GM10266 (cell line): ENCODE data around the gene MACROD2.

Source experiments
- DNase-seq: peaks from one replicate; pipeline ENCODE4 v3.0.0; 2012; ENCODE audit errors: extremely low spot score
- TF ChIP-seq, protein P1 (sequence below): IDR thresholded peaks from 2 replicates; pipeline ENCODE4 v1.5.1; 2012; ENCODE audit warnings: mild to moderate bottlenecking, low read depth; ENCODE audit not compliant: control insufficient read depth, insufficient read depth; ENCODE audit errors: missing control alignments

The MACROD2 gene

DNA sequence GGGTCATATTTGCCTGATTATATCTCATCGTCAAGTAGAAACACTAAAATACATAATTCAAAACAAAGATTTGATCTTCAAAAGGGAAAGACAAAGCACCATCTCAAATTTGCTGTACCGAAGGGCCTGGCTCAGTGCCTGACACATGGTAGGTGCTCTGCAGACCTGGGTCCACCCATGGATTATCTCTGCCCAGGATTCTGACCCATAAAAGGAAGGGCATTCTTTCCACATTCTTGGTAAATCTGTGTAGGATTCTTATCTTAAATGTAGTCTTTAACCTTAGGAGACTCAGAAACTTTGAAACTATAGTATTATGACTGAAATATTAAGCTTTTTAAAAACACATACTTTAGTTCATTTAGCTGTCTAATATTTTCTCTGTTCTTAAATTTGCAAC lies 616.2 kb downstream of the MACROD2 start:
- TF ChIP-seq, protein P1, sequence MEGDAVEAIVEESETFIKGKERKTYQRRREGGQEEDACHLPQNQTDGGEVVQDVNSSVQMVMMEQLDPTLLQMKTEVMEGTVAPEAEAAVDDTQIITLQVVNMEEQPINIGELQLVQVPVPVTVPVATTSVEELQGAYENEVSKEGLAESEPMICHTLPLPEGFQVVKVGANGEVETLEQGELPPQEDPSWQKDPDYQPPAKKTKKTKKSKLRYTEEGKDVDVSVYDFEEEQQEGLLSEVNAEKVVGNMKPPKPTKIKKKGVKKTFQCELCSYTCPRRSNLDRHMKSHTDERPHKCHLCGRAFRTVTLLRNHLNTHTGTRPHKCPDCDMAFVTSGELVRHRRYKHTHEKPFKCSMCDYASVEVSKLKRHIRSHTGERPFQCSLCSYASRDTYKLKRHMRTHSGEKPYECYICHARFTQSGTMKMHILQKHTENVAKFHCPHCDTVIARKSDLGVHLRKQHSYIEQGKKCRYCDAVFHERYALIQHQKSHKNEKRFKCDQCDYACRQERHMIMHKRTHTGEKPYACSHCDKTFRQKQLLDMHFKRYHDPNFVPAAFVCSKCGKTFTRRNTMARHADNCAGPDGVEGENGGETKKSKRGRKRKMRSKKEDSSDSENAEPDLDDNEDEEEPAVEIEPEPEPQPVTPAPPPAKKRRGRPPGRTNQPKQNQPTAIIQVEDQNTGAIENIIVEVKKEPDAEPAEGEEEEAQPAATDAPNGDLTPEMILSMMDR = no peak
- DNase-seq = no peak

GRCh38 chr20:14612391-14612790 lies 617.1 kb downstream of the MACROD2 start:
- TF ChIP-seq, protein P1 = no peak
- no peak for DNase-seq

GRCh38 chr20:14616003-14616402 lies 620.7 kb downstream of the MACROD2 start:
- TF ChIP-seq, protein P1 = no peak
- DNase-seq = no peak

DNA sequence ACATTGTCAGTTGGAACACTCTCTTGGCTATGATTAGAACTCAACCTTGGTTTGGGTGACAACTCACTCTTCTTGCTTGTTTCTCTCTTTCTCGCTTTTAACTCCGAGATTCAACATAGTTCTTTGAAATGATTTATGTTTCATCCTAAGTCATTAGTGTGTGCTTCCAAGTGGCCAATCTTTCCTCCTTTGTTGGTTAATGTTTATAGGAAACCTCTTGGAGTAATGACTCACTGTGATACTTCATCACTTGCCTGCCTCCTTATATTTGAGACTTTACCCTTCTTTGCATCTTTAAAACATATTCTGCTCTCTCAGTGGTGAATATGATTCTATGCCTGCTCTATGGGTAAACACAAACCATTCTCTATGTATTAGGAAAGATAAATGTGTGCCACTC lies 621.8 kb downstream of the MACROD2 start:
- TF ChIP-seq, protein P1 = no peak
- no peak for DNase-seq

DNA sequence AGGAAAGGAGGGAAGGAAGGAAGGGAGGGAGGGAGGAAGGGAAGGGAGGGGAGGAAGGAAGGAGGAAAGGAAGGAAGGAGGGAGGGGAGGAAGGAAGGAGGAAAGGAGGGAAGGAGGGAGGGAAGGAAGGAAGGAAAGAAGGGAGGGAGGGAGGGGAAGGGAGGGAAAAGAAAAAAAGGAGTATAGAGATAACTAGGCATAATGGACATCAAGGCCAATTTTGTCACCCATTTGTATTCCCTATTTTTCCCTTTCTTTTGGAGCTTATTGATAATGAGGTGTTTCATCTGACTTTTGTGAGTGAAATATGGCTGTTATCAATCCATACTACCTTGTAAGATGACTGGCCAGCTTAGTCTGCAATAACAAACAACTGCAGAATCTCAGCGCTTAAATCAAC lies 624.1 kb downstream of the MACROD2 start:
- TF ChIP-seq, protein P1 = no peak
- no peak for DNase-seq

GRCh38 chr20:14622796-14623195 lies 627.5 kb downstream of the MACROD2 start:
- TF ChIP-seq, protein P1 = no peak
- no peak for DNase-seq

- TF ChIP-seq, protein P1 = no peak
- DNase-seq = no peak
Measured at GRCh38 chr20:14631011-14631410, 635.7 kb downstream of the MACROD2 start.
